Activated CD4-positive, CD25-positive, alpha-beta regulatory T cell treated with anti-CD3 and anti-CD28 coated beads, Interleukin-2, amount 50 U/mL, for 24 hours (primary cell): ENCODE measurements around the gene ABCA4.

Experiments used
- ATAC-seq, 2 donors: fragments of 150-1000 bp; cut with Tn5 transposase; one replicate each; pipeline ENCODE4 v1.10.0; 2021; ENCODE audit warnings: mild to moderate bottlenecking in 1 of 2, moderate library complexity in 1 of 2

The ABCA4 gene

GRCh38 chr1:94079080-94079940, 41.6 kb downstream of the ABCA4 start:
- ATAC-seq = no peak

GRCh38 chr1:94072840-94073522, 48.0 kb downstream of the ABCA4 start:
- no peak for ATAC-seq

GRCh38 chr1:94071976-94072375, 49.0 kb downstream of the ABCA4 start:
- no peak for ATAC-seq

GRCh38 chr1:94071391-94071790, 49.6 kb downstream of the ABCA4 start:
- no peak for ATAC-seq

GRCh38 chr1:94070865-94071264, 50.1 kb downstream of the ABCA4 start:
- ATAC-seq = no peak

- ATAC-seq = no peak
Measured at GRCh38 chr1:94069919-94070285, 51.0 kb downstream of the ABCA4 start.

GRCh38 chr1:94068999-94069918, 51.7 kb downstream of the ABCA4 start:
- no peak for ATAC-seq

- ATAC-seq = no peak
Measured at GRCh38 chr1:94068096-94068998, 52.6 kb downstream of the ABCA4 start.

GRCh38 chr1:94067196-94067595, 53.8 kb downstream of the ABCA4 start:
- ATAC-seq = no peak

- no peak for ATAC-seq
Measured at GRCh38 chr1:94063379-94063778, 57.6 kb downstream of the ABCA4 start.

- ATAC-seq = no peak
Measured at GRCh38 chr1:94061513-94062443, 59.2 kb downstream of the ABCA4 start.

- ATAC-seq = no peak
Measured at GRCh38 chr1:94060720-94061119, 60.2 kb downstream of the ABCA4 start.

- no peak for ATAC-seq
Measured at GRCh38 chr1:94058766-94059165, 62.2 kb downstream of the ABCA4 start.

- ATAC-seq = no peak
Measured at GRCh38 chr1:94056996-94057395, 64.0 kb downstream of the ABCA4 start.

GRCh38 chr1:94056171-94056570, 64.8 kb downstream of the ABCA4 start:
- no peak for ATAC-seq

GRCh38 chr1:94055459-94056122, 65.4 kb downstream of the ABCA4 start:
- ATAC-seq = no peak

- ATAC-seq = no peak
Measured at GRCh38 chr1:94050675-94051074, 70.3 kb downstream of the ABCA4 start.

GRCh38 chr1:94050254-94050653, 70.7 kb downstream of the ABCA4 start:
- no peak for ATAC-seq

GRCh38 chr1:94049791-94050190, 71.2 kb downstream of the ABCA4 start:
- no peak for ATAC-seq

GRCh38 chr1:94048413-94049164, 72.4 kb downstream of the ABCA4 start:
- no peak for ATAC-seq
